Measurements from ENCODE around the gene PRPF4. TPM values are rescaled to one million over a fixed set of nuclear protein-coding genes. Genes with fewer than 3 reads are reported as not detected.

PRPF4 gene
- total and polyA plus RNA-seq, 9 of the 15 experiments (the other 6 are each of a cell fraction or from before 2014, with no cell fraction given), result 25.8 to 66.0 (median 39.8) TPM

GRCh38 chr9:113322671-113323070 is 47.2 kb downstream of the PRPF4 start (continued):
- TF ChIP-seq ZNF124 (CRISPR knock-in tag; IDR thresholded peaks at IDR 0.05) (no peak), STAT5A (IDR thresholded peaks at IDR 0.05; ENCODE audit: borderline replicate concordance, low read length) (no peak), BHLHE40 (IDR thresholded peaks at IDR 0.05; ENCODE audit: low read length) (no peak)

DNA sequence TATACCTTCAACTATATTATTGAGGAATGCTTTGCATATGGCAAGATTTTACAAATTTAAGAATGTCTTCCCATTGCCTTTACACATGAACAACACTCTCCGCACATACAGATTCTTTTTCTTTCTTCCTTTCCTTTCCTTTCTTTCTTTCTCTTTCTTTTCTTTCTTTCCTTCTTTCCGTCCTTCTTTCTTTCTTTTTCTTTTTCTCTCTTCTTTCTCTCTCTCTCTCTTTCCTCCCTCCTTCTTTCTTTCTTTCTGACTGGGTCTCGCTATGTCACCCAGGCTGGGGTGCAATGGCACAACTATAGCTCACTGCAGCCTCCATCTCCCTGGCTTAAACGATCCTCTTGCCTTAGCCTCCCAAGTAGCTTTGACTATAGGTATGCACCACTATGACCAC is 50.8 kb downstream of the PRPF4 start:
- peak; percentile 54 for TF ChIP-seq ZNF512 (tag; IDR thresholded peaks at IDR 0.05)
- TF ChIP-seq ZNF444 (CRISPR knock-in tag; IDR thresholded peaks at IDR 0.05), result no peak
- H3K9me3 ChIP-seq (replicated peaks; ENCODE audit: control insufficient read depth, insufficient read depth, low read depth, low read length), result no peaks in the 10 kb centered on the region
- intact Hi-C loops (cut with micrococcal nuclease), result no loop called here
- WGBS (ENCODE audit: insufficient coverage, low coverage, missing lambda C conversion rate), result 63% methylated on average over 4 of the region's 4 CpGs
- DNase-seq (ENCODE audit: extremely low read depth in 1 of 4, low spot score in 3 of 4), result no peak
- CTCF ChIA-PET (ENCODE audit: low intra/inter-chr PET ratio), result interaction anchor here (0.6 kb wide), 1 partner anchor 19 kb away, joined by 3 read pairs; no protein-coding TSS in a partner anchor
- ATAC-seq, result no peak
- no TSS peak for BruUV-seq (replicated peaks)
- H3K79me2 ChIP-seq (ENCODE audit: control insufficient read depth, insufficient read depth, low read length), result no peaks in the 10 kb centered on the region
- H3K36me3 ChIP-seq (ENCODE audit: control insufficient read depth, insufficient read depth, low read length), result no peaks in the 10 kb centered on the region
- POLR2A ChIA-PET, result interaction anchor here (0.6 to 2.5 kb wide), 6 partner anchors 8 to 1604 kb away, joined by 3 to 10 read pairs (median 3); partner anchors contain the start of gene WDR31
- H3K4me3 ChIP-seq, result no peak overlapping the region
- peaks cover 0 to 6% of the 10 kb centered on the region in 2 experiments; a peak in 2 of 5 replicates for H3K4me1 ChIP-seq (replicated peaks in 1 of 2; ENCODE audit: control insufficient read depth in 2 of 2, insufficient read depth in 2 of 2, low read length in 2 of 2)
- H3K9me1 ChIP-seq (ENCODE audit: control insufficient read depth, insufficient read depth, low read length), result no peaks in the 10 kb centered on the region
- no peak overlapping the region for H3K27ac ChIP-seq (ENCODE audit: extremely low read depth, low read depth, low read length)
- H3K4me2 ChIP-seq (ENCODE audit: insufficient read depth, low read length), result no peak overlapping the region
- peaks cover 0 to 5% of the 10 kb centered on the region in 2 experiments; a peak in 2 of 5 replicates for H3K27me3 ChIP-seq (ENCODE audit: control insufficient read depth in 2 of 2, insufficient read depth in 2 of 2, low read length in 2 of 2)
- FAIRE-seq, result no peak
- H4K20me1 ChIP-seq (replicated peaks; ENCODE audit: control insufficient read depth, insufficient read depth, low read length), result no peaks in the 10 kb centered on the region
- no peak overlapping the region for H2AFZ ChIP-seq (ENCODE audit: low read depth, low read length)
- no peak overlapping the region for H3K9ac ChIP-seq (ENCODE audit: insufficient read depth in 1 of 2, low read depth in 2 of 2, low read length in 2 of 2)
- in situ Hi-C loops (cut with MboI), result no loop called here

All from K562 (cell line).